ENCODE data around the gene ANXA1.

ANXA1 gene

GRCh38 chr9:73173557-73174329 lies 22.1 kb downstream of the ANXA1 start:
- ATAC-seq: no peak; the same call in none of the 3 replicates
- TF ChIP-seq GLIS3 (CRISPR knock-in tag; IDR thresholded peaks at IDR 0.05) (no peak), PATZ1 (CRISPR knock-in tag; IDR thresholded peaks at IDR 0.05; ENCODE audit: borderline replicate concordance) (no peak), ZC3H10 (CRISPR knock-in tag; IDR thresholded peaks at IDR 0.05) (no peak), TSHZ2 (CRISPR knock-in tag; IDR thresholded peaks at IDR 0.05) (no peak), CSDC2 (CRISPR knock-in tag; IDR thresholded peaks at IDR 0.05) (no peak), SNAI2 (CRISPR knock-in tag; IDR thresholded peaks at IDR 0.05) (no peak), ISL1 (CRISPR knock-in tag; IDR thresholded peaks at IDR 0.05) (no peak), BACH2 (CRISPR knock-in tag; IDR thresholded peaks at IDR 0.05; ENCODE audit: borderline replicate concordance) (no peak), RARB (CRISPR knock-in tag; IDR thresholded peaks at IDR 0.05) (no peak), ZFP30 (CRISPR knock-in tag; IDR thresholded peaks at IDR 0.05) (no peak)

- no peak for TF ChIP-seq ESRRG (CRISPR knock-in tag; IDR thresholded peaks at IDR 0.05)
- TF ChIP-seq PPARA (CRISPR knock-in tag; IDR thresholded peaks at IDR 0.05; ENCODE audit: borderline replicate concordance): no peak
- no peak for TF ChIP-seq SNAI2 (CRISPR knock-in tag; IDR thresholded peaks at IDR 0.05)
- no peak for TF ChIP-seq CREB5 (CRISPR knock-in tag; IDR thresholded peaks at IDR 0.05; ENCODE audit: low read depth)
- TF ChIP-seq ZFP30 (CRISPR knock-in tag; IDR thresholded peaks at IDR 0.05): no peak
- TF ChIP-seq ARNTL (CRISPR knock-in tag; IDR thresholded peaks at IDR 0.05; ENCODE audit: borderline replicate concordance, low read depth): no peak
- ATAC-seq: peak; percentile 8; the same call in 1 of the 3 replicates
Measured at GRCh38 chr9:73174330-73174980, 22.8 kb downstream of the ANXA1 start.

GRCh38 chr9:73176450-73176875 lies 24.8 kb downstream of the ANXA1 start:
- ATAC-seq: peak; percentile 48
- TF ChIP-seq ESRRG (CRISPR knock-in tag; IDR thresholded peaks at IDR 0.05) (no peak), POU6F1 (CRISPR knock-in tag; IDR thresholded peaks at IDR 0.05; ENCODE audit: borderline replicate concordance, low read depth) (no peak), PATZ1 (CRISPR knock-in tag; IDR thresholded peaks at IDR 0.05; ENCODE audit: borderline replicate concordance) (no peak), TOX (CRISPR knock-in tag; IDR thresholded peaks at IDR 0.05; ENCODE audit: borderline replicate concordance) (no peak), CSDC2 (CRISPR knock-in tag; IDR thresholded peaks at IDR 0.05) (no peak), TSHZ2 (CRISPR knock-in tag; IDR thresholded peaks at IDR 0.05) (no peak), TCF4 (CRISPR knock-in tag; IDR thresholded peaks at IDR 0.05; ENCODE audit: borderline replicate concordance) (no peak), ARNTL (CRISPR knock-in tag; IDR thresholded peaks at IDR 0.05; ENCODE audit: borderline replicate concordance, low read depth) (no peak), CREB5 (CRISPR knock-in tag; IDR thresholded peaks at IDR 0.05; ENCODE audit: low read depth) (no peak), BACH2 (CRISPR knock-in tag; IDR thresholded peaks at IDR 0.05; ENCODE audit: borderline replicate concordance) (no peak), ISL1 (CRISPR knock-in tag; IDR thresholded peaks at IDR 0.05) (no peak), ZFP3 (CRISPR knock-in tag; IDR thresholded peaks at IDR 0.05) (no peak), SNAI2 (CRISPR knock-in tag; IDR thresholded peaks at IDR 0.05) (no peak), CSRNP3 (CRISPR knock-in tag; IDR thresholded peaks at IDR 0.05) (no peak)

Measured in SK-N-SH treated with all-trans-retinoic acid at 6 μM for 48 hours (cell line).